HG03108 (cell line): ENCODE data around the gene TSEN2.
"Not testable (repeated sequence)": the region's sequence is repeated elsewhere in the genome, so short reads cannot be mapped to it uniquely, and the experiment has no call there.

ENCODE experiments used
- ATAC-seq: cut with Tn5 transposase; IDR thresholded peaks from one replicate; pipeline ENCODE4 v1.9.1; 2021; ENCODE audit warnings: moderate library complexity; ENCODE audit not compliant: unreplicated experiment

The TSEN2 gene

GRCh38 chr3:12501360-12502020 is 17.2 kb downstream of the TSEN2 start:
- ATAC-seq: no peak

- ATAC-seq: no peak
Observed at GRCh38 chr3:12503126-12503957, 19.1 kb downstream of the TSEN2 start.

DNA sequence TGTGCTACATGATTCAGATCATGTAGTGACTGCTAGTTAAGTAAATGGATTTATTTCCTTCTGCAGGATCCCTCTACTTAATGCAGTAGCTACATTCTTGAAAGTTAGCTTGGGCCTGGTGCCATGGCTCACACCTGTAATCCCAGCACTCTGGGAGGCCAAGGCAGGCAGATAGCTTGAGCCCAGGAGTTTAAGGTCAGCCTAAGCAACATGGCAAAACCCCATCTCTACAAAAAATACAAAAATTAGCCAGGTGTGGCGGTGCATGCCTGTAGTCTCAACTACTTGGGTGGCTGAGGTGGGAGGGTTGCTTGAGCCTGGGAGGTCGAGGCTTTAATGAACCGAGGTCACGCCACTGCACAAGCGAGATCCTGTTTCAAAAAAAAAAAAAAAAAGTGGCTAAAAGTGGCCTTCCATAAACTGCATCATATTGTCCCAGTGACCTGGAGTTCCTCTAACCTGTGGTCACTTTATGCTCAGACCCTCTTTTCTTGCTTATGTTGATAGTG is 22.0 kb downstream of the TSEN2 start:
- no peak for ATAC-seq

GRCh38 chr3:12507591-12508281 is 23.5 kb downstream of the TSEN2 start:
- ATAC-seq: no peak

GRCh38 chr3:12508291-12508700 is 24.0 kb downstream of the TSEN2 start:
- ATAC-seq: no peak

DNA sequence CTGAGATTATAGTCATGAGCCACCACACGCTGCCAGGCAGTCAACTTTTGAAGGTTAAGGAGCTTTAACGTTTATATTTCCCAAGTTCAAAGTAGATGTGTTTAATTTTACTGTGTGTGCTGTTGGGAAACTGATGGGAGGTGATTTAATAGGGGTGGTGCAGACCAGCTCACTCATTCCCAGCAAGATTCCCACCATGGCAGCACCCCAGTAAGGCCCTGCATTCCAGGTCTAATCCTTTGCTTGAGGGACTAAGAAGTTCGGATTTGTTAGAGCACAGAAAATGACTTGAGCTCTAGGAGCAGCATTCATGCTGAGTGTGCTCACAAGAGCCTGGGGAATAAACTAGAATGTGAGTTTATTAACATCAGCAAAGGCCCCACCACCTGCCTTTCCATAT is 25.2 kb downstream of the TSEN2 start:
- no peak for ATAC-seq

DNA sequence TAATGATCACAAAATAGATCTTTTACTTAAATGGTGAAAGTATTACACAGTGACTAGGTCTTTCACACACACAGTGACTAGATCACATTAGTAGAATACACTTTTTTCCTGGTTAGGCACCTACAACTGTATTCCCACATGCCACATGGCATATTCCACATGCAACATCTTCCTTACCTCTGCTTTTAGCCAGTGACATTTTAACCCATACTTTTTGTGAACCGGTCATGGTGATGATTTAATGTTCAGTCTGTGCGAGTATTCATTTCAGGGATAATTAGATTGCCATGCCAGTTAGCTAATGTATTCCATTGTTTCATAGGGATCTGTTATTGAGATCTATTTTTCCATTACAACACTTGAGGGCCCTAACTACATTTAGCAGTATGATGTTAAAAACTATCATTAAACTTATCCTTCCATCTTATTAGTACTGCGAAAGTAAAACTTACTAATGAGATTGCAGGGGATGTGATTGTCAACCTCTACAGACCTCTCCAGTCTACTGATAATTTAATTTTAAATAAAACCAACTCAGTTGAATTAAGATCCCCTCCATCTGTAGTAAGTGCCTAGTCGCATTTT is 28.3 kb downstream of the TSEN2 start:
- no peak for ATAC-seq

DNA sequence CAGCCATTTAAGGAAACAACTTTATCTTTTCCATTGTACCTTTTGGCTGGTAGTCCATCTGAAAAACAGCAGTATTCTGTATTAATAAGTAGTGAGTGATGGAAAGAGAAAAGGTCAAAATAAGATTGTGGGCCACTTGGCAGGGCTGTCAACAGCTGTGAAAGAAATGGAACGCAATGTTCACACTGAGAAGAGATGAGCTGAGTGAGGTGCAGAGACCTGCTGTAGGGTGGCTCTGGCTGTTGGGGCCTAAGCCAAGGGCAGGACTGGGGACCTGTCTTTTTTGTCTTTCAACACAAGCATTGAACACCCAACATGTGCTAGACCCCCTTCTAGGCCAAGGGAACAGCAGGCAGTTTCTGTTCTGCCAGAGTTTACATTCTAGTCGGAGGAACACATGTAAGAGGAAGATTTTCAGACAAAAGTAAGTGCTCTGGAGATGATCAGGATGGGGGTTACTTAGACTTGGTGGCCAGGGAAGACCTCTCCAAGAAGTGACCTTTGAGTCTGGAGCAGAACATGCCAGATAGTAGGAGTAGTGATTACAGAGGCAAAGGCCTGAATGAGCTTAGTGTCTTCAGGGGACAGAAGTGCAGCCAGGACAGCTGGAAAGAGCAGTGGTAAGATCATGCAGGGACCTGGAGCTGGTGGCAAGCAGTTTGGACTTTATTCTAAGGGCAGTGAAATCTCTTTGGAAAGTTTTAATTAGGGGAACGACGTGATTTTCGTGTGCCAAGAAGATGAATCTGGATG is 29.6 kb downstream of the TSEN2 start:
- ATAC-seq: no peak

DNA sequence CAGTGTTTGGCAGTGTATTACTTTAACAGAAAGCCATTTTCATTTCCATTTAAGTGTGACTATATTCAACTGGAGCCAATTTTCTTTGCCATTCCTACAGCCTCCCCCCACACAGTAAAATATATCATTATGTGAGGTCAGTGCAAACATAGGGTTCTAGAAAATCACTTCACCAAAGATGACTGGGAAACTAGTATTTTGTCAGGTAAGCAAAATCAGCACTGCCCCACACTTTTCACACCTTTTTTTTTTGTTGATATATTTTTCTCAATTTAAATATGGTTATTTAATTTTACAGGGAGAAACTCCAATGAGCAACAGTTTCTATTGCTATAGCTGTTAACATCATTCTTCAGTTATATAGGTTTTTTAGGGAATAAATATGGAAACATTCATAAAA is 31.4 kb downstream of the TSEN2 start:
- no peak for ATAC-seq

GRCh38 chr3:12516873-12517272 is 32.6 kb downstream of the TSEN2 start:
- no peak for ATAC-seq

GRCh38 chr3:12518261-12519028 is 34.2 kb downstream of the TSEN2 start:
- ATAC-seq: no peak

- ATAC-seq: no peak
Observed at GRCh38 chr3:12521010-12521409, 36.7 kb downstream of the TSEN2 start.

DNA sequence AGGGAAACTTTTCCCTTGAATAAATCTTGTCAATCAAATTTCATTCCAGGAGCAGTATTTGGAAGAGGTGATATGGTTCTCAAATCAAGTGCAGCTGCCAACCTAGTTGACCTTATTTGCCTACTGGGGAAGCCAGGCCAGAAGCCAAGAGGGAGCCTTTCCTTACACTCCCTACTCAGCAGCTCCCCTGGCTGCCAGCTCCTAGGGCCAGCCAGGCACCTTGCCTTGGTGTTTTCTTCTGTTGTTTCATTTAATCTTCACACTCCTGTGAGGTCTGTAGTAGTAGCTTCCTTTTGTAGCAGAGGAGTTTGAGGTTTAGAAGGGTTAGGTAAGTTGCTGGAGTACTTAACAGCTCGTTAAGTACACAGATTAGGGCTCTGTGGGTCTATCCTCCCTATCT is 38.4 kb downstream of the TSEN2 start:
- ATAC-seq: no peak

DNA sequence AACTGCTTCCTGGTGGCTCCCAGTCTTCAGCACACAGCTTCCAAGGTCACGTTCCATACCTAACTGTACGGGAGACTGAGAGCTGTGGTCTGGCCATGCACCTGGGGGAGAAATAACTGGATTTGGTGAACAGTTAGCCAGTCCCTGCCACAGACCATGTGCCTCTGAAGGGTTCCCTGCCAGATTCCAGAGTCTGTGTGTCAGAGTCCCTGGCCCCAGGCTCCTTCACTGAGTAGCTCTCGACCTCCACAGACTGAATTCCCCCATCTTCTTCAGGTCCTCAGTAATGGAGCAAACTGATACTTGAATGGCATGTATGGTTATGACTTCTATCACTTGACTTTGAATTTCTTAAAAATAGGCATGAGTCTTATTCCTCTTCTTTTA is 43.5 kb downstream of the TSEN2 start:
- ATAC-seq: no peak

DNA sequence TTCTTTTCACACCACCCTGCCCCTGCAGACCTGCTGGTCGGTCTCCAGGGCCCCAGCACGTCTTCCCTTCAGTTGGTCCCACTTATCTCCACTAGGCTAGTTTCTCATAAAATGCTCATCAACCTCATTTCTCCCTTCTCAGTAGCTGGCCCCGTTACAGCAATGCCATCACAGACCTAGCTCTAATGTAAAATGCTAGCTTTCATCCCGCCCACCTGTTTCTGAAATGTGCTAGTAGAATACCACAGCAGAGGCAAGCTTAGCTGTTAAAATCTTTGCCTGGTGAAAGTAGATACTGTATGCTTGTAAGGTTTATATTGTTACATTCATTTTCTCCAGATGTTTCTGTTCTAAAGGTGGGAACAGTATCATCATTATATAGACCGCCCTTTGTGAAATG is 47.9 kb downstream of the TSEN2 start:
- no peak for ATAC-seq

- ATAC-seq: no peak
Observed at GRCh38 chr3:12536423-12536822, 52.1 kb downstream of the TSEN2 start.

GRCh38 chr3:12541625-12542024 is 57.3 kb downstream of the TSEN2 start:
- no peak for ATAC-seq

- not testable (repeated sequence) for ATAC-seq
Observed at GRCh38 chr3:12543497-12543896, 59.2 kb downstream of the TSEN2 start.

DNA sequence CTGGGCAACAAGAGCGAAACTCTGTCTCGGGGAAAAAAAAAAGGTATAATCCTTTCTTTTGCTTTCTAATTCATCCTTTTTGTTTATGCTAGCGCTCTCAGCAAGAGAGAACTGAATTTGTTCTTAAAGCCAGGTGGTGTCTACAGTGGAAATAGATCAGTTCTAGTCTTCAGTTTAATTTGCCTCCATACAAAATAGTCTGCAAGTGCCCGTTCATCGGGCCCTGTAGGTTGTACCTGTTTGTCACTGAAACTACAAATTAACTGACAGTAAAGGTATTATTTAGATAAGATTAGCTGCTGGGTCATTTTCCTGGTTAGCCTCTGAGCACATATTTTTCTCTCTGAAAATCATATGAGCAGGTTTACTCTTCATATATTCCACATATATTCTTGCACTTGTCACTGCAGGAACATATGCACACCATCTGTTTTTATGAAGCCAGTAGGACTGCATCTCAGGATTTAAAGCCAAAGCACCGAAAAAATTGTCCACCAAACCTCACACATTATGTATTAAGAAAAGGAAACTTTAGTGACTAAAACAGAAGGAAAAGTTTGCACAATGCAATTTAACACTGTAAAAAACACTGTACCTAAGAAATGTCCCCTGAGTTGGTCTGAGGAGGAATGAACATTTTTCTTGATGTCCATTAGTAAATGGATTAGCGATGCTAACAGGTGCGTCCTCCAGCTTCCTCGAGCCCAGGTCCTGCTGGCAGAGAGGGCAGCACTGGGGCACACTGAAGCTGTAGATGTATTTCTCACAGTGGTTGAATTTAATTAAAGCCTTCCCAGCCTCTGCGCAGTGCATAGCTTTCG is 60.6 kb downstream of the TSEN2 start:
- ATAC-seq: no peak
